GM18507 (cell line): Measurements from ENCODE around the gene TMEM86A.
"Not testable (repeated sequence)": the region's sequence is repeated elsewhere in the genome, so short reads cannot be mapped to it uniquely, and the experiment has no call there.

Source experiments
- DNase-seq: peaks from one replicate; pipeline ENCODE4 v3.0.0; 2011; ENCODE audit warnings: low read depth; ENCODE audit not compliant: insufficient read length; ENCODE audit errors: extremely low spot score
- FAIRE-seq: peaks from 2 replicates; lab custom pipeline; 2011; peaks lifted over from hg19 to GRCh38; lab: Jason Lieb, UNC

Gene TMEM86A

GRCh38 chr11:18698341-18699268 is at the start of gene TMEM86A:
TMEM86A (plus strand) TSS chr11:18698779; CDS start chr11:18698887, 108 bp downstream.
- FAIRE-seq (peak; percentile 74), DNase-seq (peak; percentile 85)

- FAIRE-seq (no peak), DNase-seq (no peak)
Observed at GRCh38 chr11:18650353-18650752, 48.2 kb upstream of the TMEM86A start.

GRCh38 chr11:18650859-18651557 is 47.6 kb upstream of the TMEM86A start:
- FAIRE-seq, result peak; percentile 64

GRCh38 chr11:18657673-18658072 is 40.9 kb upstream of the TMEM86A start:
- FAIRE-seq, result no peak
- no peak for DNase-seq

More at GRCh38 chr11:18650859-18651557, 47.6 kb upstream of the TMEM86A start:
- DNase-seq, result peak; percentile 35

GRCh38 chr11:18665353-18665872 is 33.2 kb upstream of the TMEM86A start:
- not testable (repeated sequence) for FAIRE-seq, DNase-seq

- DNase-seq (no peak), FAIRE-seq (no peak)
Observed at GRCh38 chr11:18668131-18668530, 30.4 kb upstream of the TMEM86A start.

- FAIRE-seq, result no peak
- DNase-seq, result no peak
Observed at GRCh38 chr11:18669219-18669596, 29.4 kb upstream of the TMEM86A start.

GRCh38 chr11:18669711-18670110 is 28.9 kb upstream of the TMEM86A start:
- FAIRE-seq (no peak), DNase-seq (no peak)

- FAIRE-seq, result no peak
- DNase-seq, result no peak
Observed at GRCh38 chr11:18671246-18671645, 27.3 kb upstream of the TMEM86A start.

GRCh38 chr11:18672209-18672608 is 26.4 kb upstream of the TMEM86A start:
- not testable (repeated sequence) for DNase-seq, FAIRE-seq

GRCh38 chr11:18676803-18677202 is 21.8 kb upstream of the TMEM86A start:
- FAIRE-seq, result no peak
- no peak for DNase-seq

GRCh38 chr11:18677560-18677959 is 21.0 kb upstream of the TMEM86A start:
- no peak for FAIRE-seq
- DNase-seq, result no peak

- DNase-seq, FAIRE-seq: not testable (repeated sequence)
Observed at GRCh38 chr11:18681949-18682348, 16.6 kb upstream of the TMEM86A start.

- FAIRE-seq, result no peak
- DNase-seq, result no peak
Observed at GRCh38 chr11:18682466-18682865, 16.1 kb upstream of the TMEM86A start.

GRCh38 chr11:18684267-18684666 is 14.3 kb upstream of the TMEM86A start:
- FAIRE-seq (no peak), DNase-seq (no peak)

GRCh38 chr11:18691467-18692140 is 7.0 kb upstream of the TMEM86A start:
- not testable (repeated sequence) for FAIRE-seq, DNase-seq

- FAIRE-seq (no peak), DNase-seq (no peak)
Observed at GRCh38 chr11:18692941-18693760, 5.4 kb upstream of the TMEM86A start.

GRCh38 chr11:18696638-18697225 is 1.8 kb upstream of the TMEM86A start:
- FAIRE-seq, result no peak

GRCh38 chr11:18697576-18697975 is 1.0 kb upstream of the TMEM86A start:
- DNase-seq (no peak), FAIRE-seq (no peak)

More at GRCh38 chr11:18696638-18697225, 1.8 kb upstream of the TMEM86A start:
- no peak for DNase-seq
